ENCODE data around the gene LSM3.

LSM3 gene

DNA sequence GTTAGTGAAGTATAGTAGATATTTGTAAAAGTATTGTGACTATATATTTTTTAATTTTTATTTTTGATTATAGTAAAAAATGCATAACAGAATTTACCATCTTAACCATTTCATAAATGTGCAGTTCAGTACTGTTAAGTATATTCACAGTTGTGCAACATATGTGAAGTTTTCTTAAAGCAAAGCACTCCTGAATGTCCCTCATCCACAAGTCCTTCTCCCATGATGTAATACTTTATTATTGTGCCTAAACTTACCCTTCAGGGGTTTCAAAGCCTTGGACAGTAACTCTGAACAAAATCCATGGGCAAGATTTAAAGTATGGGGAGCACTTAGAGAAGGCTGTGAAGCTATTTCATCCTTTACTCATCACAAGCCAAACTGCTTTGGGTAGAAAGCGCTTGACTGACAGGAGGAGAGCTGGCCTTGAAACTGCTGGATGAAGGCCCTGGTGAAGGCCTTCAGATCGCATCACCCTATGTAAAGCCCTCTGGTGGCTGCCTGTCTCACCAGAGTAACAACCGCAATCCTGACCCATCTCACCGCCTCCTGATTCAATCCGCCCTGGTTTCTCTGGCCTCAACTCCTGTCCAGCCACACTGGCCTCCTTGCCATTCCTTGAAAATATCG lies 28.0 kb downstream of the LSM3 start:
- no peaks in the 10 kb centered on the region for H3K36me3 ChIP-seq (ENCODE audit: control insufficient read depth, insufficient read depth, low read length)
- no peak overlapping the region for H3K4me3 ChIP-seq (ENCODE audit: insufficient read depth, low read depth, low read length)
- no peaks in the 10 kb centered on the region for H3K9me3 ChIP-seq (ENCODE audit: control insufficient read depth, low read length)
- WGBS, 2 experiments, result 87 to 88% methylated on average over 6 of the region's 6 CpGs
- H3K4me1 ChIP-seq (ENCODE audit: control insufficient read depth, insufficient read depth, low read length), result peaks cover 9% of the 10 kb centered on the region
- H3K27ac ChIP-seq (ENCODE audit: insufficient read depth, low read depth, low read length, poor library complexity, severe bottlenecking), result no peak overlapping the region
- no peaks in the 10 kb centered on the region for H3K27me3 ChIP-seq (ENCODE audit: control insufficient read depth, insufficient read depth, low read length, poor library complexity, severe bottlenecking)

DNA sequence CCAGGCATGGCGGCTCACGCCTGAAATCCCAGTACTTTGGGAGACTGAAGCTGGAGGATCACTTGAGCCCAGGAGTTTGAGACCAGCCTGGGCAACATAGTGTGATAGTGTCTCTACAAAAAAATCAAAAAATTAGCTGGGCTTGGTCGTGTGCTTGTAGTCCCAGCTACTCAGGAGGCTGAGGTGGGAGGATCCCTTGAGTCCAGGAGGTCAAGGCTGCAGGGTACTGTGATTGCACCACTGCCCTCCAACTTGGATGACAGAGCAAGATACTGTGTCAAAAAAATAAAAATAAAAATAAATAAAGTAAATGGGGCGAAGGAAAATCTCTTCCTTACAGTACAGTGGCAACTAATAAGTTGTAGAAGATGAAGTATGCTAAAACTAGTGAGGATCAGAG lies 29.6 kb downstream of the LSM3 start:
- H3K36me3 ChIP-seq (ENCODE audit: control insufficient read depth, insufficient read depth, low read length), result no peaks in the 10 kb centered on the region
- H3K4me3 ChIP-seq (ENCODE audit: insufficient read depth, low read depth, low read length), result no peak overlapping the region
- no peaks in the 10 kb centered on the region for H3K27me3 ChIP-seq (ENCODE audit: control insufficient read depth, insufficient read depth, low read length, poor library complexity, severe bottlenecking)
- WGBS, 2 experiments, result 89 to 93% methylated on average over 3 to 4 of the region's 4 CpGs
- no peak overlapping the region for H3K27ac ChIP-seq (ENCODE audit: insufficient read depth, low read depth, low read length, poor library complexity, severe bottlenecking)
- H3K9me3 ChIP-seq (ENCODE audit: control insufficient read depth, low read length), result no peaks in the 10 kb centered on the region
- peaks cover 9% of the 10 kb centered on the region for H3K4me1 ChIP-seq (ENCODE audit: control insufficient read depth, insufficient read depth, low read length)

GRCh38 chr3:14208977-14209394 lies 30.4 kb downstream of the LSM3 start:
- 73 to 84% methylated on average over 5 of the region's 5 CpGs for WGBS, 2 experiments
- Histone ChIP-seq H3K36me3 (ENCODE audit: control insufficient read depth, insufficient read depth, low read length) (no peaks in the 10 kb centered on the region), H3K27me3 (ENCODE audit: control insufficient read depth, insufficient read depth, low read length, poor library complexity, severe bottlenecking) (no peaks in the 10 kb centered on the region), H3K9me3 (ENCODE audit: control insufficient read depth, low read length) (no peaks in the 10 kb centered on the region), H3K4me1 (ENCODE audit: control insufficient read depth, insufficient read depth, low read length) (peaks cover 9% of the 10 kb centered on the region), H3K27ac (ENCODE audit: insufficient read depth, low read depth, low read length, poor library complexity, severe bottlenecking) (no peak overlapping the region), H3K4me3 (ENCODE audit: insufficient read depth, low read depth, low read length) (no peak overlapping the region)

DNA sequence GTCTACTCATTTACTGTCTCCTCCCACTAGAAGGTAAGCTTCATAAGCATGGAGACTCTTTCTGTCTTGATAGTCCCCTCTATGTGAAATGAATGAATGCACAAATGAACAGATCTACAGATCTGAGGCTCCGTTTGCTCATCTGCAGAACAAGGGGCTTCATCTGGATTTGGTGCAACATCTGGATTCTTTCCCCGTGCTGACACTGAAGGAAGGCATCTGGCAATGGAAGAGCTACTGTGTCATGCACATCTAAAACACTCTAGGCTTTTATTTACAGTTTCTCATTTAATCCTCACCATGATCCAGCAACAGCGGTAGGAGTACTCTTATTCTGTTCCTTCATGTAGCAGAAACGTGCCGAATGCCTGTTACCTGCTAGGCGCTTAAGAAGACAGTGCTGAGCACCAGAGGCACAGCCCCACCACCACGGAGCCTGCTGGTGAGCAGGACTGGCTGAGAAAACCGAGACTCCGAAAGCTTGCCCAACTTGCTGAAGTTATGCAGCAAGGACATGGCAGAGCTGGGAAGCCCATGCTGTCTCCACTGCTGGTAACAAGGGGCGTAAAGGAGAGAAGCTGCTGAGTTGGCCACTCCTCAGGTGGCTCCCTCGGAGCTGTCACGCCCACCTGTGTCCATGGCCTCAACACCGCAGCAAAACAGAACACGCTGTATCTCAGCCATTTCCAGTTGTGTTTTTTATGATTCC lies 31.1 kb downstream of the LSM3 start:
- no peak overlapping the region for H3K27ac ChIP-seq (ENCODE audit: insufficient read depth, low read depth, low read length, poor library complexity, severe bottlenecking)
- WGBS, 2 experiments, result 87% methylated on average over 14 of the region's 14 CpGs
- no peak overlapping the region for H3K4me3 ChIP-seq (ENCODE audit: insufficient read depth, low read depth, low read length)
- H3K9me3 ChIP-seq (ENCODE audit: control insufficient read depth, low read length), result no peaks in the 10 kb centered on the region
- H3K36me3 ChIP-seq (ENCODE audit: control insufficient read depth, insufficient read depth, low read length), result no peaks in the 10 kb centered on the region
- H3K4me1 ChIP-seq (ENCODE audit: control insufficient read depth, insufficient read depth, low read length), result peaks cover 9% of the 10 kb centered on the region
- H3K27me3 ChIP-seq (ENCODE audit: control insufficient read depth, insufficient read depth, low read length, poor library complexity, severe bottlenecking), result no peaks in the 10 kb centered on the region

DNA sequence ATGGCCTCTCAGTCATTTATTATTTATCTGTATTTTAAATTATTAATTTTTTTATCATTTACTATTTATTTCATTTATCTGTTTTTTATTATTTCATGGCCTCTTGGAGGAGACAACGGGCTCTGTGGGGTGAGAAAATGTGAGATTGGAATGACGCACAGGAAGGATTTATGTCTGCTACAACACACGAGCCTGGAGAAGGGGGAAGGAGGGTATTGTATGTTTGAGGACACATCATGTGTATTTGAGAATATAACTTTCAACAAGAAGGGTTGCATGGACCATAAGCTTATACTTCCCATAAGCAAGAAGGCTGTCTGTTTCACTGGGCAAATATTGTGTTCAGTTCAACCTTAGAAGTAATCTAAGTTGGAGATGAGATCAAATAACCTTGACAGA lies 31.7 kb downstream of the LSM3 start:
- WGBS, 2 experiments, result 90 to 93% methylated on average over 3 of the region's 3 CpGs
- Histone ChIP-seq H3K4me1 (ENCODE audit: control insufficient read depth, insufficient read depth, low read length) (peaks cover 9% of the 10 kb centered on the region), H3K36me3 (ENCODE audit: control insufficient read depth, insufficient read depth, low read length) (no peaks in the 10 kb centered on the region), H3K27me3 (ENCODE audit: control insufficient read depth, insufficient read depth, low read length, poor library complexity, severe bottlenecking) (no peaks in the 10 kb centered on the region), H3K27ac (ENCODE audit: insufficient read depth, low read depth, low read length, poor library complexity, severe bottlenecking) (no peak overlapping the region), H3K4me3 (ENCODE audit: insufficient read depth, low read depth, low read length) (no peak overlapping the region), H3K9me3 (ENCODE audit: control insufficient read depth, low read length) (no peaks in the 10 kb centered on the region)

DNA sequence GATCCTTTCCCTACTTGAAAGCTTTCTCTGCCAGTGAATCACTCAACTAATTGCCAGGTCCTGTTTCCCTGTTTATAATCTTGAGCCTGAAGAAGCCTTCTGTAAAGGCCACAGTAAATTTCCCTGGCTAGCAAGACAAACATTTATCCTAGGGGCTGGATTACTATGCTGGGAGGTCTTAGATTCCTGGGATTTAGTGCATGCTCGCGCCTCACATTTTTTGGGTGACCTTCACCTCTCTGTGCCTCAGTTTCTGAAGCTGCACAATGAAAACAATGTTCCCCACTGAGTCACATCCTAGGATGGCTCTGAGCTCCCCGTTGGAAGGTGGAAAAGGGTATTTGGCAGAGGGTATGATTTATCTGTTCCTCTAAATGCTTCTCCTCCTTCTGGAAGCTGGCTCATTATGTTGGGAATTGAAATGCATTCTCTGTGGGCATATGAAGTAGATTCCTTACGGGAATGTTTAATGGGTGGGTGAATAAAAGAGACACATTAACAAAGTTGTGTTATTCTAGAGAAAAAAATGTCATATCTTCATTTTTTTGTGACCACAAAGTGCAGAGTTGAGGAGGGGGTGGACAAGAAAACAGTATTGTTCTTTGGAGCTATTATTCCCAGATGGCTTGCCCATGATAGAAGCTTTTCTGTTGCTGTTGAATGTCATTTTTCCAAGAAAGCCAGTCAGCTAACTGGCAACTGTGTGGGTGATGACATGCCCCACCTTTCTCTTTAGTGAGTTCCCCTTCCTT lies 32.4 kb downstream of the LSM3 start:
- no peaks in the 10 kb centered on the region for H3K36me3 ChIP-seq (ENCODE audit: control insufficient read depth, insufficient read depth, low read length)
- no peaks in the 10 kb centered on the region for H3K27me3 ChIP-seq (ENCODE audit: control insufficient read depth, insufficient read depth, low read length, poor library complexity, severe bottlenecking)
- H3K4me1 ChIP-seq (ENCODE audit: control insufficient read depth, insufficient read depth, low read length), result peaks cover 9% of the 10 kb centered on the region
- H3K27ac ChIP-seq (ENCODE audit: insufficient read depth, low read depth, low read length, poor library complexity, severe bottlenecking), result no peak overlapping the region
- WGBS, 2 experiments, result 67 to 82% methylated on average over 4 of the region's 4 CpGs
- H3K4me3 ChIP-seq (ENCODE audit: insufficient read depth, low read depth, low read length), result no peak overlapping the region
- no peaks in the 10 kb centered on the region for H3K9me3 ChIP-seq (ENCODE audit: control insufficient read depth, low read length)

DNA sequence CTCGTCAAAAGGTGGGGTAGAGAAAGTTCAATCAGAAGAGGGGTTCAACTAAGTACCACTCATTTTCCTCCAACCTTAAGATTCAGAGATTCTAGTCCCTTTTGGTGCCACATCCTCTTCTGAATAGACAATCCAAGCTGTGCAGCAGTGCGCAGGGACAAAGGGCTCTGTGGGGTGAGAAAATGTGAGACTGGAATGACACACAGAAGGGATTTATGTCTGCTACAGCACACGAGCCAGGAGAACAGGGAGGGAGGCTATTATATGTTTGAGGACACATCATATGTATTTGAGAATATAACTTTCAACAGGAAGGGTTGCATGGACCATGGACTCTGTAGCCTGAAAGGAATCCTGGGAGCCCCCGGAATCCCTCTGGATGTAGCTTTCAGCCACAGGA lies 33.0 kb downstream of the LSM3 start:
- no peak overlapping the region for H3K27ac ChIP-seq (ENCODE audit: insufficient read depth, low read depth, low read length, poor library complexity, severe bottlenecking)
- H3K27me3 ChIP-seq (ENCODE audit: control insufficient read depth, insufficient read depth, low read length, poor library complexity, severe bottlenecking), result no peaks in the 10 kb centered on the region
- H3K4me3 ChIP-seq (ENCODE audit: insufficient read depth, low read depth, low read length), result no peak overlapping the region
- H3K4me1 ChIP-seq (ENCODE audit: control insufficient read depth, insufficient read depth, low read length), result peaks cover 9% of the 10 kb centered on the region
- H3K9me3 ChIP-seq (ENCODE audit: control insufficient read depth, low read length), result no peaks in the 10 kb centered on the region
- WGBS, 2 experiments, result 89% methylated on average over 4 of the region's 4 CpGs
- H3K36me3 ChIP-seq (ENCODE audit: control insufficient read depth, insufficient read depth, low read length), result no peaks in the 10 kb centered on the region

DNA sequence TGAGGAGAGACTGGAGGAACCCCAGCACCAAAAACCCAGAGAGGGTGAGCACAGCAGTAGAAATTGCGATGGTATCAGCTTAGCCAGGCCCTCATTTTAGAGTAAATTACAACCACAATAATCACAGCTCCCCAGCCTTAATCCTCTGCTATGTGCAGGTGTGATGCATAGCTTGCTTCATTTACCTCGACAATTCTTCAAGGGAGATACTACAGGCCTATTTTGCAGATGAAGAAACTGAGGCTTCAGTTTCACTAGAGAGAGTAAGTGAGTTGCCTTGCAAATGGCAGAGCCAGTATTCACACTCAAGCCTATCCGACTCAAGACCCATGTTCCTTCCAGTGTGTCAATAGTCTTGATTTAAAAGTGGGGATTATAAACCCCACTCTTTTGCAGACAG lies 33.4 kb downstream of the LSM3 start:
- Histone ChIP-seq H3K4me1 (ENCODE audit: control insufficient read depth, insufficient read depth, low read length) (peaks cover 9% of the 10 kb centered on the region), H3K36me3 (ENCODE audit: control insufficient read depth, insufficient read depth, low read length) (no peaks in the 10 kb centered on the region), H3K4me3 (ENCODE audit: insufficient read depth, low read depth, low read length) (no peak overlapping the region), H3K9me3 (ENCODE audit: control insufficient read depth, low read length) (no peaks in the 10 kb centered on the region), H3K27ac (ENCODE audit: insufficient read depth, low read depth, low read length, poor library complexity, severe bottlenecking) (no peak overlapping the region), H3K27me3 (ENCODE audit: control insufficient read depth, insufficient read depth, low read length, poor library complexity, severe bottlenecking) (no peaks in the 10 kb centered on the region)
- WGBS, 2 experiments, result 99% methylated on average over 3 of the region's 3 CpGs

GRCh38 chr3:14213066-14213774 lies 34.6 kb downstream of the LSM3 start:
- Histone ChIP-seq H3K27ac (ENCODE audit: insufficient read depth, low read depth, low read length, poor library complexity, severe bottlenecking) (no peak overlapping the region), H3K27me3 (ENCODE audit: control insufficient read depth, insufficient read depth, low read length, poor library complexity, severe bottlenecking) (no peaks in the 10 kb centered on the region), H3K9me3 (ENCODE audit: control insufficient read depth, low read length) (no peaks in the 10 kb centered on the region), H3K36me3 (ENCODE audit: control insufficient read depth, insufficient read depth, low read length) (no peaks in the 10 kb centered on the region), H3K4me1 (ENCODE audit: control insufficient read depth, insufficient read depth, low read length) (peaks cover 9% of the 10 kb centered on the region), H3K4me3 (ENCODE audit: insufficient read depth, low read depth, low read length) (no peak overlapping the region)
- WGBS, 2 experiments, result 90 to 95% methylated on average over 7 of the region's 7 CpGs

- Histone ChIP-seq H3K36me3 (ENCODE audit: control insufficient read depth, insufficient read depth, low read length) (no peaks in the 10 kb centered on the region), H3K27me3 (ENCODE audit: control insufficient read depth, insufficient read depth, low read length, poor library complexity, severe bottlenecking) (no peaks in the 10 kb centered on the region), H3K4me1 (ENCODE audit: control insufficient read depth, insufficient read depth, low read length) (peaks cover 9% of the 10 kb centered on the region), H3K9me3 (ENCODE audit: control insufficient read depth, low read length) (no peaks in the 10 kb centered on the region), H3K4me3 (ENCODE audit: insufficient read depth, low read depth, low read length) (no peak overlapping the region), H3K27ac (ENCODE audit: insufficient read depth, low read depth, low read length, poor library complexity, severe bottlenecking) (no peak overlapping the region)
- WGBS, 2 experiments, result 94 to 97% methylated on average over 4 of the region's 4 CpGs
Measured at GRCh38 chr3:14214764-14215163, 36.1 kb downstream of the LSM3 start.
